K562 (cell line): Measurements from ENCODE around the gene AFF3. TPM values are rescaled to one million over a fixed set of nuclear protein-coding genes. Genes with fewer than 3 reads are reported as not detected.

Experiments used
- ARID3B ChIP-seq: fragments of 250-450 bp; sonication (Bioruptor Pico); IDR thresholded peaks from 2 replicates; pipeline ENCODE4 v1.4.0; 2020; ENCODE audit warnings: borderline replicate concordance
- ATF4 ChIP-seq: fragments of 450-650 bp; formaldehyde crosslinking; IDR thresholded peaks from 2 replicates; pipeline ENCODE4 v1.4.0; 2022; ENCODE audit warnings: mild to moderate bottlenecking, moderate library complexity
- BMI1 ChIP-seq: fragments of 150-350 bp; IDR thresholded peaks from 2 replicates; pipeline ENCODE4 v1.6.1; 2014; ENCODE audit warnings: low read length
- MGA ChIP-seq: fragments of 450-650 bp; IDR thresholded peaks from 2 replicates; pipeline ENCODE4 v1.6.1; 2016; ENCODE audit warnings: mild to moderate bottlenecking, moderate library complexity
- SMARCE1 ChIP-seq: fragments of 450-650 bp; IDR thresholded peaks from 2 replicates; pipeline ENCODE4 v1.7.1; 2016; ENCODE audit warnings: mild to moderate bottlenecking
- ZNF609 ChIP-seq: sonication (generic); formaldehyde crosslinking; IDR thresholded peaks from 2 replicates; pipeline ENCODE4 v1.8.1; 2023; ENCODE audit warnings: missing genetic modification reagents, mild to moderate bottlenecking, borderline replicate concordance
- polyA plus RNA-seq, 8 experiments: library from polyadenylated mRNA; depleted of rRNA in 4 of 8; stranded (reverse) in 5 of 8; unstranded in 3 of 8; fragments of >200 nt; fragmentation: Nextera tagmentation in 2 of 8; fragmentation: Illumina TruSeq in 1 of 8; extraction: Ambion mirVana in 2 of 8; extraction: Trizol in 1 of 8; gene quantifications; 2 replicates each; pipeline versions ENCODE4 v1.2.1 to v1.2.3, GENCODE V29; 2011 to 2014; ENCODE audit warnings: inconsistent platforms in 1 of 8, missing spikeins in 1 of 8
- total RNA-seq, 7 experiments: library from RNA; depleted of rRNA in 6 of 7; stranded (reverse); fragments of >200 nt in 6 of 7; fragmentation: Illumina TruSeq in 2 of 7; extraction: Trizol in 2 of 7; gene quantifications; 2 replicates each; pipeline versions ENCODE4 v1.2.1 to v1.2.3, GENCODE V29; 2011 to 2021; ENCODE audit warnings: low replicate concordance in 1 of 7

The AFF3 gene
- total and polyA plus RNA-seq, 9 of the 15 experiments (the other 6 are each of a cell fraction or from before 2014, with no cell fraction given): 0.02 to 0.11 TPM; not detected in 7

GRCh38 chr2:100161945-100162620 lies 19.7 kb upstream of the AFF3 start (continued):
- TF ChIP-seq ARID3B (CRISPR knock-in tag) (no peak), BMI1 (no peak), MGA (no peak), ATF4 (CRISPR knock-in tag) (no peak), SMARCE1 (no peak), ZNF609 (CRISPR knock-in tag) (no peak)
- TF ChIP-seq, all 486 proteins: peak for 0
